GM19372 (cell line): Measurements from ENCODE around the gene VPS36.
"Not testable (repeated sequence)": the region's sequence is repeated elsewhere in the genome, so short reads cannot be mapped to it uniquely, and the experiment has no call there.

Experiments used
- ATAC-seq: cut with Tn5 transposase; IDR thresholded peaks from one replicate; pipeline ENCODE4 v1.9.1; 2021; ENCODE audit warnings: mild to moderate bottlenecking, low read depth, moderate library complexity; ENCODE audit not compliant: unreplicated experiment

Gene VPS36

GRCh38 chr13:52447354-52447753 lies 3.1 kb downstream of the VPS36 start:
- no peak for ATAC-seq

GRCh38 chr13:52446265-52446664 lies 4.2 kb downstream of the VPS36 start:
- ATAC-seq = no peak

GRCh38 chr13:52432456-52432855 lies 18.0 kb downstream of the VPS36 start:
- ATAC-seq = no peak

GRCh38 chr13:52428295-52428694 lies 22.1 kb downstream of the VPS36 start:
- no peak for ATAC-seq

- no peak for ATAC-seq
Observed at GRCh38 chr13:52421216-52421615, 29.2 kb downstream of the VPS36 start.

GRCh38 chr13:52419080-52419479 lies 31.4 kb downstream of the VPS36 start:
- ATAC-seq = no peak

GRCh38 chr13:52414963-52415362 lies 35.5 kb downstream of the VPS36 start:
- no peak for ATAC-seq

- no peak for ATAC-seq
Observed at GRCh38 chr13:52414051-52414450, 36.4 kb downstream of the VPS36 start.

- no peak for ATAC-seq
Observed at GRCh38 chr13:52412128-52412527, 38.3 kb downstream of the VPS36 start.

GRCh38 chr13:52411629-52412028 lies 38.8 kb downstream of the VPS36 start:
- peak; percentile 78 for ATAC-seq

GRCh38 chr13:52408071-52408658 lies 42.3 kb downstream of the VPS36 start:
- not testable (repeated sequence) for ATAC-seq

- ATAC-seq = not testable (repeated sequence)
Observed at GRCh38 chr13:52407436-52407835, 43.0 kb downstream of the VPS36 start.

- no peak for ATAC-seq
Observed at GRCh38 chr13:52406629-52407028, 43.8 kb downstream of the VPS36 start.

- ATAC-seq = no peak
Observed at GRCh38 chr13:52405767-52406494, 44.5 kb downstream of the VPS36 start, which contains the start of gene THSD1. TSS of gene THSD1 (minus strand) at chr13:52406172. CDS start at chr13:52402600, 3,572 bp downstream.

- no peak for ATAC-seq
Observed at GRCh38 chr13:52405369-52405766, 45.1 kb downstream of the VPS36 start.

GRCh38 chr13:52399708-52400107 lies 50.7 kb downstream of the VPS36 start:
- no peak for ATAC-seq

- no peak for ATAC-seq
Observed at GRCh38 chr13:52399046-52399445, 51.4 kb downstream of the VPS36 start.

GRCh38 chr13:52395704-52396103 lies 54.7 kb downstream of the VPS36 start:
- no peak for ATAC-seq

- no peak for ATAC-seq
Observed at GRCh38 chr13:52394586-52394985, 55.8 kb downstream of the VPS36 start.

GRCh38 chr13:52393572-52394357 lies 56.7 kb downstream of the VPS36 start:
- ATAC-seq = no peak

- no peak for ATAC-seq
Observed at GRCh38 chr13:52387721-52388120, 62.7 kb downstream of the VPS36 start.
